Measurements from ENCODE around the gene RPAP3. TPM values are rescaled to one million over a fixed set of nuclear protein-coding genes. Genes with fewer than 3 reads are reported as not detected.
"Not testable (repeated sequence)": the region's sequence is repeated elsewhere in the genome, so short reads cannot be mapped to it uniquely, and the experiment has no call there.

Gene RPAP3
- total and polyA plus RNA-seq, 9 donors, result 15.6 to 71.3 (median 32.4) TPM

DNA sequence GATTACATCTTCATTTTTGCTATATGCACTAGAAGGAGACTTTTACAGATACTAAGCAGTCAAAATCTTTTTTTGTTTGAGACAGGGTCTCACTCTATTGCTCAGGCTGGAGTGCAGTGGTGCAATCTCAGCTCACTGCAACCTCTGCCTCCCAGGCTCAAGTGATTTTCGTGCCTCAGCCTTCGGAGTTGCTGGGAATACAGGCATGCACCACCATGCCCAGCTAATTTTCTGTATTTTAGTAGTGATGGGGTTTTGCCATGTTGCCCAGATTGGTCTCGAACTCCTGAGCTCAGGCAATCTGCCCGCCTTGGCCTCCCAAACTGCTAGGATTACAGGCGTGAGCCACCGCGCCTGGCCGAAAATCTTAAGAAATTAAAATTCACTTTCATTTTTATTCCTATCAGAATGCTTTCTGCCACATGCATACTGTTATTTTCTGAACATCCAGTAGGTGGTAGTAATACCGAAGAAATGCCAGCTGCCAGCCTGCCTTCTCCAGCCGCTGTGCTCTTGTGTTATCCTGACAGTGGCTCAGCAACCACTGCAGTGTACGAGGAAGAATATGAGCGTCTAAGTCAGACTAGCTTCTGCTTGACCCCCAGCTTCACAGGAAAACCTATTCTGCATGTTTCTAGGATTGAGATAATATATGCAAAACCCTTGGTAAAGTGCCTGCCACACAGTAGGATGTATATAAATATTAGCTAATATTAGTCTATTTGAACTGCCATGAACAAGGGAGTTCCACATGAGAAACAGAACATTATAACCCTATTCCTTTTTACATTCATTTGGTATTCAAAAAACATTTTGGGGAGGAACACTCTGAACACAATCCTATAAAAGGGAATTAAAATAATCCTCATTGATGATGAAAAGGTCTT lies 54.2 kb downstream of the RPAP3 start:
- intact Hi-C loops (cut with DNase I), result loop anchor here in 2 of 4 donors (5.0 kb wide), 2 partner anchors 126 to 131 kb away; no protein-coding TSS in a partner anchor
- WGBS, 3 donors, result 44 to 53% (median 47%) methylated on average over 12 of the region's 12 CpGs
- Histone ChIP-seq H3K27ac (no peak overlapping the region), H3K9me3 (no peaks in the 10 kb centered on the region), H3K36me3 (no peaks in the 10 kb centered on the region), H3K27me3 (no peaks in the 10 kb centered on the region), H3K4me3 (no peak overlapping the region), H3K4me1 (ENCODE audit: insufficient read depth) (peaks cover 1% of the 10 kb centered on the region)
- DNase-seq, result peak; percentile 45 to 64 (median 58)
- no peak for TF ChIP-seq POLR2A (IDR thresholded peaks at IDR 0.05)
- peak; percentile 55 to 78 (median 73) for TF ChIP-seq CTCF (IDR thresholded peaks at IDR 0.05)

- no peaks in the 10 kb centered on the region for H3K9me3 ChIP-seq
- peaks cover 1% of the 10 kb centered on the region for H3K4me1 ChIP-seq (ENCODE audit: insufficient read depth)
- intact Hi-C loops (cut with DNase I), result loop anchor here in 2 of 4 donors (5.0 kb wide), 2 partner anchors 127 to 132 kb away; no protein-coding TSS in a partner anchor
- no peak for DNase-seq
- no peak overlapping the region for H3K27ac ChIP-seq
- H3K27me3 ChIP-seq, result no peaks in the 10 kb centered on the region
- no peaks in the 10 kb centered on the region for H3K36me3 ChIP-seq
- TF ChIP-seq EP300 (IDR thresholded peaks at IDR 0.05) (no peak), POLR2A (IDR thresholded peaks at IDR 0.05) (no peak), CTCF (IDR thresholded peaks at IDR 0.05) (no peak)
- 37 to 71% (median 57%) methylated on average over 1 of the region's 1 CpG for WGBS, 3 donors
- no peak overlapping the region for H3K4me3 ChIP-seq
Observed at GRCh38 chr12:47650469-47650868, 55.4 kb downstream of the RPAP3 start.

- Histone ChIP-seq H3K4me3 (no peak overlapping the region), H3K4me1 (ENCODE audit: insufficient read depth) (peaks cover 1% of the 10 kb centered on the region), H3K27me3 (no peaks in the 10 kb centered on the region), H3K27ac (no peak overlapping the region), H3K9me3 (no peaks in the 10 kb centered on the region), H3K36me3 (no peaks in the 10 kb centered on the region)
- intact Hi-C loops (cut with DNase I), result no loop called here
- TF ChIP-seq CTCF (IDR thresholded peaks at IDR 0.05) (no peak), POLR2A (IDR thresholded peaks at IDR 0.05) (no peak), EP300 (IDR thresholded peaks at IDR 0.05) (no peak)
- 34 to 45% (median 37%) methylated on average over 2 of the region's 2 CpGs for WGBS, 3 donors
- DNase-seq, result no peak
Observed at GRCh38 chr12:47649381-47649780, 56.4 kb downstream of the RPAP3 start.

DNA sequence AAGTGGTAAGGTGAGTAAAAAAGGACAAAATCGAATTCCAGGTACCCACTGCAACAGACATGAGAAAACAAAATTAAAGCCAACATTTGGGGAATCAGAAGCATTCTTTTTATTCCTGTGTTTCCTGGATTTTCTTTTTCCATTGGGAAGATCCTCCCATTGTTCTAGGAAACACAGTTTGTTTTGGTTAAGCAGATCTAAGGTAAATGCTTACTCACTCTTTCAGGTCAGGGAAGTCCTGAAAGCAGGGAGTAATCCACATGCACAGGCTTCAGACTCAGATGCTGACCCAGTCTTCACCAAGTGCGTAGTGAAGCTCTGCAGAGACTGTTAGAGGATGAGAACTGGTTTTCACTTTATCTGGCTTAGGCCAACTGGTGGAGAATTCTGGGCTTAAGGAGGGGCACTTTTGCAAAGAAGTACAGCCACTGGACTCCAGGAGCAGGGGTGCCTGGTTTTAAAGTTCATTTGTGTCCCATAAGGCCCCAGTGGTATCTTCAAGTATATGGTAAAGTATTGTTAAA lies 57.7 kb downstream of the RPAP3 start:
- no peaks in the 10 kb centered on the region for H3K27me3 ChIP-seq
- intact Hi-C loops (cut with DNase I), result no loop called here
- DNase-seq, result no peak
- no peaks in the 10 kb centered on the region for H3K9me3 ChIP-seq
- H3K36me3 ChIP-seq, result no peaks in the 10 kb centered on the region
- no peak for TF ChIP-seq EP300 (IDR thresholded peaks at IDR 0.05)
- no peak for TF ChIP-seq CTCF (IDR thresholded peaks at IDR 0.05)
- no peak for TF ChIP-seq POLR2A (IDR thresholded peaks at IDR 0.05)
- no peak overlapping the region for H3K27ac ChIP-seq
- 93 to 96% (median 95%) methylated on average over 2 of the region's 2 CpGs for WGBS, 3 donors
- peaks cover 1% of the 10 kb centered on the region for H3K4me1 ChIP-seq (ENCODE audit: insufficient read depth)
- H3K4me3 ChIP-seq, result no peak overlapping the region

DNA sequence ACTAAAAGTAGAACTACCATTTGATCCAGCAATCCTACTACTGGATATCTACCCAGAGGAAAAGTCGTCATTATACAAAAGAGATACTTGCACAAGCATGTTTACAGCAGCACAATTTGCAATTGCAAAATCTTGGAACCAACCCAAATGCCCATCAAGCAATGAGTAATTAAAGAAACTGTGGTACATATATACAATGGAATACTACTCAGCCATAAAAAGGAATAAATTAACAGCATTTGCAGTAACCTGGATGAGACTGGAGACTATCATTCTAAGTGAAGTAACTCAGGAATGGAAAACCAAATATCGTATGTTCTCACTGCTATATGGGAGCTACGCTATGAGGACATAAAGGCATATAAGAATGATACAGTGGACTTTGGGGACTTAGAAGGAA lies 63.5 kb downstream of the RPAP3 start:
- intact Hi-C loops (cut with DNase I); H3K27me3 ChIP-seq; H3K4me3 ChIP-seq; H3K27ac ChIP-seq; H3K4me1 ChIP-seq (ENCODE audit: insufficient read depth); H3K36me3 ChIP-seq; DNase-seq; H3K9me3 ChIP-seq: not testable (repeated sequence)
- 96 to 98% (median 96%) methylated on average over 3 of the region's 3 CpGs for WGBS, 3 donors

Measured in ovary (tissue), 9 donors.